ENCODE results near the gene FARP1. TPM values are rescaled to one million over a fixed set of nuclear protein-coding genes. Genes with fewer than 3 reads are reported as not detected.

Gene FARP1
- total and polyA plus RNA-seq, 2 donors, result 30.6 to 81.7 TPM

- no peak overlapping the region for H3K4me3 ChIP-seq (ENCODE audit: low read depth, low read length)
- no peak overlapping the region for H3K27ac ChIP-seq (ENCODE audit: low read depth)
- WGBS, result 95% methylated on average over 6 of the region's 6 CpGs
- no peaks in the 10 kb centered on the region for H3K36me3 ChIP-seq (ENCODE audit: insufficient read depth)
- no peak for DNase-seq (ENCODE audit: extremely low spot score)
- peaks cover 2% of the 10 kb centered on the region for H3K4me1 ChIP-seq (ENCODE audit: insufficient read depth)
Measured at GRCh38 chr13:98278068-98278724, 135.3 kb downstream of the FARP1 start.

- WGBS, result 90% methylated on average over 13 of the region's 13 CpGs
- H3K4me1 ChIP-seq (ENCODE audit: insufficient read depth), result peaks cover 2% of the 10 kb centered on the region
- no peak for DNase-seq (ENCODE audit: extremely low spot score)
- no peak overlapping the region for H3K27ac ChIP-seq (ENCODE audit: low read depth)
- no peaks in the 10 kb centered on the region for H3K36me3 ChIP-seq (ENCODE audit: insufficient read depth)
- H3K4me3 ChIP-seq (ENCODE audit: low read depth, low read length), result no peak overlapping the region
Measured at GRCh38 chr13:98279473-98280175, 136.7 kb downstream of the FARP1 start.

- WGBS, result 69% methylated on average over 10 of the region's 10 CpGs
- no peak overlapping the region for H3K27ac ChIP-seq (ENCODE audit: low read depth)
- no peak for DNase-seq (ENCODE audit: extremely low spot score)
- no peaks in the 10 kb centered on the region for H3K36me3 ChIP-seq (ENCODE audit: insufficient read depth)
- no peak overlapping the region for H3K4me3 ChIP-seq (ENCODE audit: low read depth, low read length)
- H3K4me1 ChIP-seq (ENCODE audit: insufficient read depth), result peaks cover 2% of the 10 kb centered on the region
Measured at GRCh38 chr13:98280176-98280510, 137.2 kb downstream of the FARP1 start.

DNA sequence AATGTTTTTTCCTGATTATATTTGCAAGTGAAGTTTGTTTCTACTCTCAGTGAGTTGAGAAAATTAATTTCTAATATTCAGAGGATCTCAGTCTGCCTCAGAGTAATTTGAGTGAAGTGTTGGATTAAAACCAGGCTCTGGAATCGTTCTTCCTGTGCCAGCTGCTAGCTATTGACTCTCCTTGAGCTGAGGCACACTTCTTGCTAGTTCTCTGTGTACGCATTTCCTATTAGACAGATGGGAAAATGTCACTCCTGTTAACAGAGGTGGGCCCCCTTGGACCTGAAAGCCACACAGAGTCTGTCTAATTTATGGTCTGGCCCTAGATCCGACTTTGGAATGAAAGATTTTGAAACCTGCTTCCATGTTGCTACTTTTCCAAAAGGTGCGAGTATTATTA, 141.8 kb downstream of the FARP1 start:
- Histone ChIP-seq H3K4me1 (ENCODE audit: insufficient read depth) (no peaks in the 10 kb centered on the region), H3K36me3 (ENCODE audit: insufficient read depth) (no peaks in the 10 kb centered on the region), H3K4me3 (ENCODE audit: low read depth, low read length) (no peak overlapping the region), H3K27ac (ENCODE audit: low read depth) (no peak overlapping the region)
- WGBS, result 79% methylated on average over 4 of the region's 4 CpGs
- no peak for DNase-seq (ENCODE audit: extremely low spot score)

GRCh38 chr13:98285317-98285716, 142.4 kb downstream of the FARP1 start:
- H3K4me3 ChIP-seq (ENCODE audit: low read depth, low read length), result no peak overlapping the region
- no peak for DNase-seq (ENCODE audit: extremely low spot score)
- no peaks in the 10 kb centered on the region for H3K4me1 ChIP-seq (ENCODE audit: insufficient read depth)
- H3K36me3 ChIP-seq (ENCODE audit: insufficient read depth), result no peaks in the 10 kb centered on the region
- H3K27ac ChIP-seq (ENCODE audit: low read depth), result no peak overlapping the region
- WGBS, result 67% methylated on average over 4 of the region's 4 CpGs

GRCh38 chr13:98285852-98286594, 143.1 kb downstream of the FARP1 start:
- Histone ChIP-seq H3K27ac (ENCODE audit: low read depth) (no peak overlapping the region), H3K36me3 (ENCODE audit: insufficient read depth) (no peaks in the 10 kb centered on the region), H3K4me1 (ENCODE audit: insufficient read depth) (no peaks in the 10 kb centered on the region), H3K4me3 (ENCODE audit: low read depth, low read length) (no peak overlapping the region)
- no peak for DNase-seq (ENCODE audit: extremely low spot score)
- 83% methylated on average over 12 of the region's 12 CpGs for WGBS

DNA sequence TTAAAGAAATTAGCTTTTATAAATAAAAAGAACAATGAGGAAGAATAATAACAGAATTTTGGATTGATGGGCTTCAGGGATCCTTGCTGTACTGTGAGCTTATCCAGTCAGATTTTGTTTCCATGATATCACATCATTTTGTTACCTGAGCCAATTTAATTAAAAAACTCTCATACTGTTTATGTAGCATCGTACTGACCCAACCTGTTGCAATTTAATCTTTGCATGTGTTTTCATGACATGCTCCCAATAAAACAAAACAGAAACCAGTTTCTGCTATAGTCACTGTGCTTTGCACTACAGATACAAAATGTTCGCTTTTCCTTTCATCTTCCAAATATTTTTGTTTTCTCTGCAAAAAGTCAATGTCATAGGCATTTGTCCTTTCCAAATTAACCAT, 143.9 kb downstream of the FARP1 start:
- DNase-seq (ENCODE audit: extremely low spot score), result no peak
- WGBS, result 73% methylated on average over 2 of the region's 2 CpGs
- H3K27ac ChIP-seq (ENCODE audit: low read depth), result no peak overlapping the region
- no peaks in the 10 kb centered on the region for H3K4me1 ChIP-seq (ENCODE audit: insufficient read depth)
- H3K36me3 ChIP-seq (ENCODE audit: insufficient read depth), result no peaks in the 10 kb centered on the region
- no peak overlapping the region for H3K4me3 ChIP-seq (ENCODE audit: low read depth, low read length)

DNA sequence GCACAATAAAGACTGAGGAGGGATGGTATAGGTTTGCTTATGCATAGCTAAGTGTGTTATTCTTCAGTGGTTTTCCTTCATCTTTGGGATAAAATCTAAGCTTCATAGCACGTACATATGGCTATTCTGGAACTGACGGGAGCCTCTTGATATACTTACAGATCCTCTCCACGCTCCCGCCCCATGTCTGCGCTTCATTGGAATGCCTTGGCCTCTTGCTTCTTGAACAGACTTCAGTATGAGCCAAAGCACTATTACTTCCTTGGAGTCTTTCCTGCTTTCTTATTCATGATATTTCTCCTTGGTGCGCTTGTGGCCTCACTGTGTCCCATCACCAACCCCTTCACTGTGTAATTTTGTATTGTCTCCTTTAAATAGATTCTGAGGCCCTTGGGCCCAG, 145.3 kb downstream of the FARP1 start:
- H3K27ac ChIP-seq (ENCODE audit: low read depth), result no peak overlapping the region
- DNase-seq (ENCODE audit: extremely low spot score), result no peak
- peaks cover 1% of the 10 kb centered on the region for H3K4me1 ChIP-seq (ENCODE audit: insufficient read depth)
- WGBS, result 90% methylated on average over 6 of the region's 6 CpGs
- H3K4me3 ChIP-seq (ENCODE audit: low read depth, low read length), result no peak overlapping the region
- no peaks in the 10 kb centered on the region for H3K36me3 ChIP-seq (ENCODE audit: insufficient read depth)

- 95% methylated on average over 14 of the region's 14 CpGs for WGBS
- no peak overlapping the region for H3K4me3 ChIP-seq (ENCODE audit: low read depth, low read length)
- peaks cover 1% of the 10 kb centered on the region for H3K4me1 ChIP-seq (ENCODE audit: insufficient read depth)
- no peak overlapping the region for H3K27ac ChIP-seq (ENCODE audit: low read depth)
- H3K36me3 ChIP-seq (ENCODE audit: insufficient read depth), result no peaks in the 10 kb centered on the region
- DNase-seq (ENCODE audit: extremely low spot score), result no peak
Measured at GRCh38 chr13:98289339-98289945, 146.5 kb downstream of the FARP1 start.

DNA sequence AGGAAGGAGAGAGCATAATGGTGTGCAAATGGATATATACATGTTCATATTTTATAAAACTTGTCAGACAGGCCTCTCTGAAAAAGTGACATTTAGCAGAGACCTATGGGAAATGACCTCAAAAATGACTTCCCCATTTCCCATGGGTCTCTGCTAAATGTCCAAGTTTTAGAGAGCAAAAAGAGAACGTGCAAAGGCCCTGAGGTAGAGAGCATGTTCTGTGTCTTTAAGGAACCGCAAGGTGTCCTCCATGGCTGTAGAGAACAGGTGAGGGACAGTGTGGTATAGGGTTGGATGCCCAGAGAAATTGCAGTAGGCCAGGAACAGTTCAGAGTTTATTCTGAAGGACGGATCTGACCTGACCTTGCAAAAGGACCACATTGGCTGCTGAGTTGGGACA, 147.4 kb downstream of the FARP1 start:
- H3K36me3 ChIP-seq (ENCODE audit: insufficient read depth), result no peaks in the 10 kb centered on the region
- no peak overlapping the region for H3K27ac ChIP-seq (ENCODE audit: low read depth)
- no peak for DNase-seq (ENCODE audit: extremely low spot score)
- H3K4me3 ChIP-seq (ENCODE audit: low read depth, low read length), result no peak overlapping the region
- WGBS, result 99% methylated on average over 3 of the region's 3 CpGs
- H3K4me1 ChIP-seq (ENCODE audit: insufficient read depth), result peaks cover 1% of the 10 kb centered on the region

DNA sequence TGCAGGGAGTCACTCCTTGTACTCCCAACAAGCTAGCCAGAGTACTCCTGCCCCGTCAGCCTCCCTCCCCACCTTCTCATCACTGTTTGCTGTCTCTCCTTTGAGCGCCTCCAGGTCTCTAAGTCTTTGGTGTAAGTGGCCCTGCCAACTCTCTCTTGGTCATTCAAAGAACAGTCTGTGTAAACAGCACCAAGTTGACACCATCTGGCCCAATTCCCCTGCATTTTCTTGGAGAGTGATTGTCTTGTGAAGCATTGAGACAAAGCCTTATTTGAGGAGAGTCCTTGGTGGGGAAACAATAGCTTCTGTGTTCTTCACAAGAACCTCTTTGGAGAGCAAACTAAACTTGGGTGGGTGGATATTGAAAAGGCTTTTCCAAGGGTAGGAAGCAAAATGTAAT, 148.8 kb downstream of the FARP1 start:
- Histone ChIP-seq H3K27ac (ENCODE audit: low read depth) (no peak overlapping the region), H3K36me3 (ENCODE audit: insufficient read depth) (no peaks in the 10 kb centered on the region), H3K4me1 (ENCODE audit: insufficient read depth) (peaks cover 1% of the 10 kb centered on the region), H3K4me3 (ENCODE audit: low read depth, low read length) (no peak overlapping the region)
- no peak for DNase-seq (ENCODE audit: extremely low spot score)
- WGBS, result 95% methylated on average over 2 of the region's 2 CpGs

GRCh38 chr13:98293103-98293502, 150.2 kb downstream of the FARP1 start:
- WGBS, result 91% methylated on average over 2 of the region's 2 CpGs
- no peak for DNase-seq (ENCODE audit: extremely low spot score)
- no peak overlapping the region for H3K27ac ChIP-seq (ENCODE audit: low read depth)
- H3K36me3 ChIP-seq (ENCODE audit: insufficient read depth), result no peaks in the 10 kb centered on the region
- H3K4me3 ChIP-seq (ENCODE audit: low read depth, low read length), result no peak overlapping the region
- peaks cover 3% of the 10 kb centered on the region for H3K4me1 ChIP-seq (ENCODE audit: insufficient read depth)

DNA sequence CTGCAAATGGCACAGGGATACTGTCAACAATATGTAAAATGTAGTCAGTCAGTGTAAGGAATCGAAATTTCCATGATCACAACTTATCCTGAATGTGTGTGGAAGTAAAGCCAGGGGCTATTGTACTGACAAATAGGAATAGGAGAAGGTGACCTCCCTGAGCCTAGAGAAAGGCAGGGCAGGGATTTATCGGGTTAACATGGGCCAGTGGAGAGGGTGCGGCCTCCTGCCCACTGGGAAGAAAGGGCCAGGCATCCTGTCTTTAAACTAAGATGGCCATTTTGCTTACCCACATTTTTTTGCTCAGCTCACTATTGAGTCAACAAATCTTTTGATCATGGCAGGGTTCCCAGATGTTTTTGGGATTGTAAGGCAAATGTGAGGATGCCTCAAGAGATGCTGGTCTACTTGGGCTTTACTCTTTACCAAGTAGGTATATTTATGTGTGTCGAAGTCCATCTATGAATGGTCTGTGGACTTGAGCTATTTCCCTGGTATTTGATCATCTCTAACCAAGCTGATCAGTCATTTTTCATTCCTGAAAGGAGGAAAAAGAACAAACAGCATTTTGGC, 150.8 kb downstream of the FARP1 start:
- H3K27ac ChIP-seq (ENCODE audit: low read depth), result peak overlapping the region; percentile 66
- H3K36me3 ChIP-seq (ENCODE audit: insufficient read depth), result no peaks in the 10 kb centered on the region
- 87% methylated on average over 4 of the region's 4 CpGs for WGBS
- DNase-seq (ENCODE audit: extremely low spot score), result no peak
- no peak overlapping the region for H3K4me3 ChIP-seq (ENCODE audit: low read depth, low read length)
- H3K4me1 ChIP-seq (ENCODE audit: insufficient read depth), result peaks cover 3% of the 10 kb centered on the region

All from urinary bladder (tissue), 4 donors.